Testis (tissue), 3 donors: ENCODE results near the gene CEMIP. TPM values are rescaled to one million over a fixed set of nuclear protein-coding genes. Genes with fewer than 3 reads are reported as not detected.

Source experiments
- DNase-seq: peaks from one replicate; pipeline ENCODE4 v3.0.0-alpha.2; 2019
- H3K27ac ChIP-seq, 2 donors: fragments of 200-600 bp; sonication (generic); one replicate each; pipeline ENCODE4 v1.5.1; 2019
- H3K27me3 ChIP-seq: fragments of 200-600 bp; sonication (generic); one replicate; pipeline ENCODE4 v1.5.1; 2019
- H3K36me3 ChIP-seq: fragments of 200-600 bp; sonication (generic); one replicate; pipeline ENCODE4 v1.5.1; 2017; ENCODE audit warnings: low read depth; ENCODE audit errors: missing control alignments
- H3K4me1 ChIP-seq: fragments of 200-600 bp; sonication (generic); one replicate; pipeline ENCODE4 v1.5.1; 2019
- H3K4me3 ChIP-seq, 2 donors: fragments of 200-600 bp; sonication (generic); one replicate each; pipeline ENCODE4 v1.5.1; 2017 to 2019
- H3K9me3 ChIP-seq: fragments of 200-600 bp; sonication (generic); one replicate; pipeline ENCODE4 v1.5.1; 2017
- POLR2A ChIP-seq: fragments of 450-650 bp; IDR thresholded peaks from one replicate; pipeline ENCODE4 v1.6.1; 2017; ENCODE audit warnings: antibody characterized with exemption, mild to moderate bottlenecking, moderate library complexity
- WGBS, 2 donors: methylation state at CpG; one replicate each; pipeline ENCODE4 v1.1.5; 2018; 5-methylcytosine and 5-hydroxymethylcytosine counted together
- intact Hi-C: fragments of 100-400 bp; cut with DNase I; formaldehyde crosslinking; loops from one replicate; pipeline ENCODE4 v1.15.1; 2023; ENCODE audit warnings: low total_unique reads
- polyA plus RNA-seq: library from polyadenylated mRNA; stranded (reverse); fragments of 350-450 nt; fragmentation: Illumina TruSeq; extraction: RNeasy Lipid Tissue Mini Kit (QIAGEN cat#74804); gene quantifications from one replicate; pipeline ENCODE4 v1.2.3, GENCODE V29; 2014; ENCODE audit warnings: low read depth, low replicate concordance; ENCODE audit not compliant: insufficient read depth
- total RNA-seq, 2 donors: library from RNA; depleted of rRNA; stranded (reverse); fragments of >200 nt; gene quantifications; one replicate each; pipeline ENCODE4 v1.2.3, GENCODE V29; 2016
- TF ChIP-seq, protein P1 (sequence below), 3 experiments: fragments of 450-650 bp in 2 of 3; fragments of 200-600 bp in 1 of 3; sonication (generic) in 1 of 3; IDR thresholded peaks; one replicate each; pipeline ENCODE4 v1.5.1; 2016 to 2019; ENCODE audit warnings: antibody characterized with exemption in 3 of 3, mild to moderate bottlenecking in 2 of 3, moderate library complexity in 1 of 3

CEMIP gene
- total and polyA plus RNA-seq, 3 donors from 2014 or later, result 7.5 to 21.5 (median 8.3) TPM

DNA sequence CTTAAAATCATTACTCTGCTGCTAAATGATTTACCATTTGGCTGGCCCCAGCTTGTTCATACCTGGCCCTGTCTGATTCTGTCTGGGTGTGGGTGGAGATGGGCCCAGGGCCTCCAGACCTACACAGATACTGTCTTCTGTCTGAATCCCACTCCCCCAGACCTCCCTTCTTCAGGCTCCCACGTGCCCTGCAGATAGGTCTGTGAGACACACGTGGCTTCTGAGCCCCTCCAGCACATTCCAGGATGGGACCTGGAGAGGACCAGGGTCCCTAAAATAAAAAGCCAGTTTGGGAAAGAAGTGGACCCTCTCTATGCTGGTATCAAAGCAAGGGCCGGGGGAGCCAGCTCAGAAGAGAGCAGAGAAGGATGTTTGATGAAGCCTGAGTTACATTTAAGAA, 14.6 kb upstream of the CEMIP start:
- WGBS, 2 donors, result 77 to 79% methylated on average over 3 of the region's 3 CpGs
- no peaks in the 10 kb centered on the region for H3K4me1 ChIP-seq
- no peaks in the 10 kb centered on the region for H3K9me3 ChIP-seq
- no peaks in the 10 kb centered on the region for H3K36me3 ChIP-seq
- H3K27ac ChIP-seq, result no peak overlapping the region
- H3K4me3 ChIP-seq, result no peak overlapping the region
- no peaks in the 10 kb centered on the region for H3K27me3 ChIP-seq
- no peak for TF ChIP-seq POLR2A
- TF ChIP-seq, protein P1, sequence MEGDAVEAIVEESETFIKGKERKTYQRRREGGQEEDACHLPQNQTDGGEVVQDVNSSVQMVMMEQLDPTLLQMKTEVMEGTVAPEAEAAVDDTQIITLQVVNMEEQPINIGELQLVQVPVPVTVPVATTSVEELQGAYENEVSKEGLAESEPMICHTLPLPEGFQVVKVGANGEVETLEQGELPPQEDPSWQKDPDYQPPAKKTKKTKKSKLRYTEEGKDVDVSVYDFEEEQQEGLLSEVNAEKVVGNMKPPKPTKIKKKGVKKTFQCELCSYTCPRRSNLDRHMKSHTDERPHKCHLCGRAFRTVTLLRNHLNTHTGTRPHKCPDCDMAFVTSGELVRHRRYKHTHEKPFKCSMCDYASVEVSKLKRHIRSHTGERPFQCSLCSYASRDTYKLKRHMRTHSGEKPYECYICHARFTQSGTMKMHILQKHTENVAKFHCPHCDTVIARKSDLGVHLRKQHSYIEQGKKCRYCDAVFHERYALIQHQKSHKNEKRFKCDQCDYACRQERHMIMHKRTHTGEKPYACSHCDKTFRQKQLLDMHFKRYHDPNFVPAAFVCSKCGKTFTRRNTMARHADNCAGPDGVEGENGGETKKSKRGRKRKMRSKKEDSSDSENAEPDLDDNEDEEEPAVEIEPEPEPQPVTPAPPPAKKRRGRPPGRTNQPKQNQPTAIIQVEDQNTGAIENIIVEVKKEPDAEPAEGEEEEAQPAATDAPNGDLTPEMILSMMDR (IDR thresholded peaks at IDR 0.05), result no peak
- intact Hi-C loops, result no loop called here
- DNase-seq, result no peak

DNA sequence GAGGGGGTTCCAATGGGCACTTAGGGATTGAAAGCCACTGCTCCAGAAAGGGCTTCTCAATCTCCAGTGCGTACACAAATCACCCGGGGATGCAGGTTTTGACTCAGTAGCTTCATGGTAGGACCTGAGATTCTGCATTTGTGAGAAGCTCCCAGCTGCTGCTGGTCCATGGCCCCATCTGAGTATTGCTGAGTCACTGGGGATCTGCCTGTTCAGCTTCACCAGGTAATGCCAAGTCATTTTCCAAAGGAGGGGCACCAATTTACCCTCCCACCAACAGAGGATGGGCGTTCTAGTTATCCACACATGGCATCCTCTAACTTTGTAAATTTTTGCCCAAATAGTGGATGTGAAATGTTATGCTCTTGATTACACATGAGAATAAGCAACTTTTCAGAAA, 12.9 kb upstream of the CEMIP start:
- Histone ChIP-seq H3K4me1 (no peaks in the 10 kb centered on the region), H3K4me3 (no peak overlapping the region), H3K27me3 (no peaks in the 10 kb centered on the region), H3K27ac (no peak overlapping the region), H3K36me3 (no peaks in the 10 kb centered on the region), H3K9me3 (no peaks in the 10 kb centered on the region)
- DNase-seq, result no peak
- intact Hi-C loops, result no loop called here
- no peak for TF ChIP-seq POLR2A
- TF ChIP-seq, protein P1 (IDR thresholded peaks at IDR 0.05), result no peak
- WGBS, 2 donors, result 96 to 98% methylated on average over 3 of the region's 3 CpGs

DNA sequence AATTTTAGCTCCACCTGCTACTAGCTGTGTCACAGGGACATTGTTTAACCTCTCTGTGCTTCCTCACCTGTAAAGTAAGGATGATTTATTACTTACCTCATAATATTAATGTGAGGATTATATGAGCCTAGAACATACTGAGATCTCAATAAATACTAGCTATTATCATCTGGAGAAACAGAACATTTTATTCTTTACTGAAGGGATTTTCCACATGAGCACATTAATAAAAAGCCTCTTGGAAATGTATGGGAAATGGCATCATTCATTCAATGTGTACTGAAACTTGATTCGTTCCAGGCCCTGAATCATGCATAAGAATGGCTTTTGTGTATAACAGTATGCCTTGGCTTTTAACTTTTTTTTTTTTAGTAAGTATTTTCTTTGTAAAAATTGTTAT, 11.0 kb upstream of the CEMIP start:
- Histone ChIP-seq H3K27me3 (no peaks in the 10 kb centered on the region), H3K4me3 (no peak overlapping the region), H3K9me3 (no peaks in the 10 kb centered on the region), H3K36me3 (no peaks in the 10 kb centered on the region), H3K4me1 (no peaks in the 10 kb centered on the region), H3K27ac (no peak overlapping the region)
- no peak for DNase-seq
- TF ChIP-seq, protein P1 (IDR thresholded peaks at IDR 0.05), result no peak
- TF ChIP-seq POLR2A, result no peak
- intact Hi-C loops, result no loop called here
- WGBS, 2 donors, result 86 to 90% methylated on average over 1 of the region's 1 CpG

DNA sequence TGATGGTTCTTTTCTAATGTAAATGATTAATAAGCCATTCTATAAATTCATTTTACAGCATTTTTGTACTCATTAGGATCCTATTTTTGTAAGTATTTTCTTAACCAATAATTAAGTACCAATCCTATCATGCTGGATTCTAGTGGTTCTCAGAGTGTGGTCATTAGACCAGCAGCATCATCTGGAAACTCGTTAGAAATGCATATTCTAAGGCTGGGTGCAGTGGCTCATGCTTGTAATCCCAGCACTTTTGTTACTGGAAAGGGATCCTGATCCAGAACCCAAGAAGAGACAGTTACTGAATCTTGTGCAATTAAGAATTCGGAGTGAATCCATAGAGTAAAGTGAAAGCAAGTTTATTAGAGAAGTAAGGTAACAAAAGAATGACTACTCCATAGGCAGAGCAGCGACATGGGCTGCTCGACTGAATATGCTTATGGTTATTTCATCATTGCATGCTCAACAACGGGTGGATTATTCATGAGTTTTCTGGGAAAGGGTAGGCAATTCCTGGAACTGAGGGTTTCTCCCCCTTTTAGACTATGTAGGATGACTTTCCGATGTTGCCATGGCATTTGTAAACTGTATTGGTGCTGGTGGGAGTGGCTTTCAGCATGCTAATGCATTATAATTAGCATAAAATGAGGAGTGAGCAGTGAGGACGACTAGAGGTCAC, 9.9 kb upstream of the CEMIP start:
- Histone ChIP-seq H3K27ac (no peak overlapping the region), H3K9me3 (no peaks in the 10 kb centered on the region), H3K36me3 (no peaks in the 10 kb centered on the region), H3K4me1 (no peaks in the 10 kb centered on the region), H3K27me3 (no peaks in the 10 kb centered on the region), H3K4me3 (no peak overlapping the region)
- intact Hi-C loops, result no loop called here
- no peak for DNase-seq
- no peak for TF ChIP-seq POLR2A
- TF ChIP-seq, protein P1 (IDR thresholded peaks at IDR 0.05), result no peak
- 85 to 90% methylated on average over 7 of the region's 7 CpGs for WGBS, 2 donors
